Bronchial epithelial cell (primary cell): ENCODE measurements around the gene RAB40B. TPM values are rescaled to one million over a fixed set of nuclear protein-coding genes. Genes with fewer than 3 reads are reported as not detected.
A peak's percentile ranks its signal among the peaks of the same experiment; 100 is the strongest.

Experiments
- DNase-seq: peaks from one replicate; pipeline ENCODE4 v3.0.0-alpha.2; 2010; ENCODE audit warnings: low read depth
- FAIRE-seq: peaks from 2 replicates; lab custom pipeline; 2011; peaks lifted over from hg19 to GRCh38; lab: Jason Lieb, UNC
- H3K27me3 ChIP-seq: 2 replicates; pipeline ENCODE4 v1.5.1; 2011; ENCODE audit warnings: low read length; ENCODE audit not compliant: control insufficient read depth, insufficient read depth
- H3K36me3 ChIP-seq: 2 replicates; pipeline ENCODE4 v1.5.1; 2011; ENCODE audit warnings: low read length; ENCODE audit not compliant: control insufficient read depth, insufficient read depth
- H3K4me3 ChIP-seq: 2 replicates; pipeline ENCODE4 v1.5.1; 2011; ENCODE audit warnings: mild to moderate bottlenecking, low read depth, low read length, control low read depth
- total RNA-seq: library from RNA; depleted of rRNA; stranded (reverse); fragments of >200 nt; gene quantifications from 2 replicates; pipeline ENCODE4 v1.2.1, GENCODE V29; 2014
- TF ChIP-seq, protein P1 (sequence below): IDR thresholded peaks from 2 replicates; pipeline ENCODE4 v1.5.1; 2011; ENCODE audit warnings: mild to moderate bottlenecking, moderate library complexity, low read length, control low read depth, inconsistent platforms; ENCODE audit not compliant: insufficient read depth, severe bottlenecking

The RAB40B gene
- total RNA-seq, 1 donor from 2014 or later, result 3.4 TPM

DNA sequence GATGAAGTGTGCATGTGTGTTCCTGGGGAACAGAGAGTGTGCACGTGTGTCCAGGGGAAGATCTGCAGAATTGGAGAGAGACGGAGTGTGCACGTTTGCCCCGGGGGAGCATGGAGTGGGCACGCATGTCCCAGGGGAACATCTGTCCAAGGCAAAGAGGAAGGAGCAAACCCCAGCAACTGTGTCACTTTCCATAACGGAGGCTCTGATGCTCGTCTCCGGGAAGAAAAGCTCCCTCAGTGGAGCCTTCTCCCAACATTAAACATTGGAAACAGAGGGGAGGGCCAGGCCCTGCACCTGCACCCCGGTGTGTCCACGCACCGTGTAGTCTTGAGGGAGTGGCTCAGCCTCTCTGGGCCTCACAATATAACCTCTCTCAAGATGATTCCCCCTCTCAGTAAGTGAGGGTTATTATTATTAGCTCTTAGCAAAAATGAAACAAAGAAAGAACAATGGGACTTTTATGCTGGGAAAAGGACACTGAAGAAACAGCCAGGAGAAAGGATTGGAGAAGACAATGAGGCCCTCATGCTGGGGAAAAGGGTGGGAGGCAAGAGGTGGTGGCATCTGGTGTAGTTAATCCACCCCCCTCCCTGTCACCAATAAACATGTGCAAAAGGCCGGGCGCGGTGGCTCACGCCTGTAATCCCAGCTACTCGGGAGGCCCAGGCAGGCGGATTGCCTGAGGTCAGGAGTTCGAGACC, 7.6 kb downstream of the RAB40B start:
- DNase-seq (no peak), FAIRE-seq (peak; percentile 55)
- Histone ChIP-seq H3K36me3 (peaks cover 2% of the 10 kb centered on the region), H3K27me3 (no peaks in the 10 kb centered on the region), H3K4me3 (no peak overlapping the region)
- TF ChIP-seq, protein P1, sequence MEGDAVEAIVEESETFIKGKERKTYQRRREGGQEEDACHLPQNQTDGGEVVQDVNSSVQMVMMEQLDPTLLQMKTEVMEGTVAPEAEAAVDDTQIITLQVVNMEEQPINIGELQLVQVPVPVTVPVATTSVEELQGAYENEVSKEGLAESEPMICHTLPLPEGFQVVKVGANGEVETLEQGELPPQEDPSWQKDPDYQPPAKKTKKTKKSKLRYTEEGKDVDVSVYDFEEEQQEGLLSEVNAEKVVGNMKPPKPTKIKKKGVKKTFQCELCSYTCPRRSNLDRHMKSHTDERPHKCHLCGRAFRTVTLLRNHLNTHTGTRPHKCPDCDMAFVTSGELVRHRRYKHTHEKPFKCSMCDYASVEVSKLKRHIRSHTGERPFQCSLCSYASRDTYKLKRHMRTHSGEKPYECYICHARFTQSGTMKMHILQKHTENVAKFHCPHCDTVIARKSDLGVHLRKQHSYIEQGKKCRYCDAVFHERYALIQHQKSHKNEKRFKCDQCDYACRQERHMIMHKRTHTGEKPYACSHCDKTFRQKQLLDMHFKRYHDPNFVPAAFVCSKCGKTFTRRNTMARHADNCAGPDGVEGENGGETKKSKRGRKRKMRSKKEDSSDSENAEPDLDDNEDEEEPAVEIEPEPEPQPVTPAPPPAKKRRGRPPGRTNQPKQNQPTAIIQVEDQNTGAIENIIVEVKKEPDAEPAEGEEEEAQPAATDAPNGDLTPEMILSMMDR, result no peak

DNA sequence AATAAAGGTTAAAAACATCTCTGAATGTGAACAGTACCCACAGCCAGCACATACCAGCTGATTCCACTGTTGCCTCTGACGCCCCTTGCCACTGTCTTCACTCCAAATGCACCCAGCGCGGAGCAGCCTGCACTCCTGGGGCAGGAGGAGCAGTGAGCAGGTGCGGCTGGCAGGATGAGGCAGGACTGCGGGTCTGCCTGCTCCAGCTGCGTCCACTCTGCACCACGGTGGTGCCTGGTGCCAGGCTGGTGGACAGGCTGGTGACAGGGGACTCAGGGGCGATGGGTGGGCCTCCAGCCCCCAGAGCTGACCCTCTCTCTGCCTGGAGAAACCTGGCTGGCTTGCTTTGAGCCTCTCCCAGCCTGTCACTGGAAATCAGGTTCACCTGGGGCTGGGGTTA, 9.4 kb downstream of the RAB40B start:
- H3K4me3 ChIP-seq, result no peak overlapping the region
- H3K27me3 ChIP-seq, result no peaks in the 10 kb centered on the region
- peaks cover 2% of the 10 kb centered on the region for H3K36me3 ChIP-seq
- no peak for DNase-seq
- no peak for FAIRE-seq
- TF ChIP-seq, protein P1, result no peak

DNA sequence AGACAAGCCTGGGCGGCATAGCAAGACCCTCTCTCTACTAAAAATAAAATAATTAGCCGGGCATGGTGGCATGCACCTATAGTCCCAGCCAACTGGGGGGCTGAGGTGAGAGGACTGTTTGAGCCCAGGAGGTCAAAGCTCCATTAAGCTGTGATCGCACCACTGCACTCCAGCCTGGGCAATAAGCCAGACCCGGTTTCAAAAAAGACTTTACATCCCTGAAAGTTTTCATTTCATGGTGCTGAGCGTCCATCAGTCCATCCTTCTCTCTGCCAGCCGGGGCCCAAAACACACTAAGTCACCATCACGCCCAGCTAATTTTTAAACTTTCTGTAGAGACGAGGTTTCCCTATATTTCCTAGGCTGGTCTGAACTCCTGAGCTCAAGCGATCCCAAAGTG, 10.6 kb downstream of the RAB40B start:
- FAIRE-seq (no peak), DNase-seq (no peak)
- Histone ChIP-seq H3K27me3 (no peaks in the 10 kb centered on the region), H3K36me3 (peaks cover 2% of the 10 kb centered on the region), H3K4me3 (no peak overlapping the region)
- TF ChIP-seq, protein P1, result no peak

DNA sequence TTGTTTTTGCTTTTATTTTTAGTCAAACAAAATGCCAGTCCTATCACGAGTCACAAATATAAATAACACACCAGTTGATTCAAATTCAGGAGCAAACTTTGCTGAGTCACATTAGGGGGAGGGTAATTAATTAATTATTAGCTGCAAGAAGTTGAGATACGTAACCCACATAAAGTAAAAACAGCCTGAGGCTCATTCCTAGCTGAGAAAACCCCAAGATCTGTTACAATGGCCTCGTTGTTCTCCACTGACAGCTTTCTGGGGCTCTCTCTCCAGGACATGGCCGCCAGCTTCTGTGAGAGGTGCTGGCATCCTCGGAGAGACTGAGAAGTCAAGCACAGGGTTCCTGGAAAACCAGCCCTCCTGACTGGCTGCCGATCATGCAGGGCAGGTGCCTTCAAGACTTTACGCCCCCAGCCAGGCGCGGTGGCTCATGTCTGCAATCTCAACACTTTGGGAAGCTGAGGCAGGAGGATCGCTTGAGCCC, 11.1 kb downstream of the RAB40B start:
- Histone ChIP-seq H3K36me3 (peaks cover 2% of the 10 kb centered on the region), H3K27me3 (no peaks in the 10 kb centered on the region), H3K4me3 (no peak overlapping the region)
- FAIRE-seq (no peak), DNase-seq (peak; percentile 51)
- TF ChIP-seq, protein P1, result no peak

DNA sequence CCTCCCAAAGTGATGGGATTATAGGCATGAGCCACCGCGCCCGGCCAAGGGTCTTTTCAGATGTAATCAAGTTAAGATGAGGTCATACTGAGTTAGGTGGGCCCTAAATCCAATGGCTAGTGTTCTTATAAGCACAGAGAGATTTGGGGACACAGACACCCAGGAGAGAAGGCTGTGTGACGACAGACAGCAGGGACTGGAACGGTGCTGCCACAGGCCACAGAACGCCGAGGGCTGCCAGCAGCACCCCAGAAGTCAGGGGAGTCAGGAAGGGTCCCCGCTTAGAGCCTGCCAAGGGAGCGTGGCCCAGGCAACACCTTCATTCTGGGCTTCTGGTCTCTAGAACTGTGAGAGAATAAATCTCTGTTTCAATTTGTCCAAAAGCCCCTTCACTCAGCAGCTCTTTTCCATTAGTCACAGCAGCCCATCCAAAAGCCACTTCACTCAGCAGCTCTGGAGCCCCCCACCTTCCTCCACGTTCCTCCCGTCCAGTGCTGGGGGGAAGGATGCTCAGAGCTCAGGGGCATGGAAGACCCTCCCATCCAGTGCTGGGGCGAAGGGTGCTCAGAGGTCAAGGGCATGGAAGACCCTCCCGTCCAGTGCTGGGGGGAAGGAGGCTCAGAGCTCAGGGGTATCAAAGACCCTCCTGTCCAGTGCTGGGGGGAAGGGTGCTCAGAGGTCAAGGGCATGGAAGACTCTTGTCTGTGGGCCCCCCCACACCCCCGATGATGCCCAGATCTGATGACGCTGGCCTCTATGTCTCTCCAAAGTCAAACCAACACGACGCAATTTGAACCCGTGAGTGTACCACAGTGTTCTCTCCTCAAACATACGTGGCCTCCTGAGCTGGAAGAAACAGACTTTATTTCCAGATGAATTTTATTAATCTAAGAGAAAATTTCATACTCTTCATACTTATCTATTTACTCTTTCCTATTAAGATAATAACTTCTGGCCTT, 11.9 kb downstream of the RAB40B start:
- TF ChIP-seq, protein P1, result no peak
- no peaks in the 10 kb centered on the region for H3K27me3 ChIP-seq
- H3K4me3 ChIP-seq, result no peak overlapping the region
- DNase-seq (no peak), FAIRE-seq (no peak)
- H3K36me3 ChIP-seq, result peaks cover under 1% of the 10 kb centered on the region
